ENCODE data around the gene SLC9A7.

Gene SLC9A7

DNA sequence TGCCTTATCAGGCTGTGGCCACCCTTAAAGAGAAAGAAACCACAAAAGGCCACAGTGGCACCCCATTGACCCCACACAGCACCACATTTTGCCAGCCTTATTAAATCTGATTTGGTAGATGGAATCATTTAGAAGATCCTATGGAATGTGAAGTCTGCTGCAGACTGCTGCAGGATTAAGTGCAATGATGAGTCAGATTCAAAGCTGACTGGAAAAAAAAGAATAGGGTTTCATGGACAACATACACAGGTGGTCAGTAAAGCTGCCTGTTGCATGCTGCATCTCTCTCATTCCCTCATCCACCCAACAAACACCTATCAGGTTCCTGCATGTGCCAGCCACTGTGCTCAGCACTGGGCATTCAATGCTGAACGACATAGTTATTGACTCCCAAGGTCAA is 128.8 kb downstream of the SLC9A7 start:
- no peak for DNase-seq
- Histone ChIP-seq H3K9me3 (ENCODE audit: control extremely low read depth in 1 of 5, control insufficient read depth in 4 of 5, insufficient read depth in 2 of 5, low read depth in 1 of 5, low read length in 4 of 5) (no peaks in the 10 kb centered on the region), H3K4me3 (ENCODE audit: control insufficient read depth in 1 of 7, extremely low read depth in 1 of 7, insufficient read depth in 4 of 7, low read depth in 2 of 7, low read length in 6 of 7) (no peak overlapping the region), H3K27ac (ENCODE audit: insufficient read depth in 1 of 2, low read depth in 1 of 2, low read length in 2 of 2, poor library complexity in 1 of 2, severe bottlenecking in 2 of 2) (no peak overlapping the region), H3K36me3 (ENCODE audit: control insufficient read depth in 4 of 4, insufficient read depth in 4 of 4, low read length in 3 of 4) (peaks cover 4 to 11% (median 8%) of the 10 kb centered on the region in 4 experiments), H3K27me3 (replicated peaks in 2 of 5; ENCODE audit: control insufficient read depth in 4 of 5, insufficient read depth in 5 of 5, low read length in 4 of 5) (peaks cover 0 to 4% (median 0%) of the 10 kb centered on the region in 5 experiments), H3K4me1 (ENCODE audit: control extremely low read depth in 1 of 4, control insufficient read depth in 4 of 4, insufficient read depth in 4 of 4, low read length in 3 of 4) (peaks cover 14 to 38% (median 32%) of the 10 kb centered on the region in 4 experiments)
- ChIA-PET POLR2A (no interaction called here), CTCF (interaction anchor here (1.2 kb wide), 1 partner anchor 13 kb away, joined by 4 read pairs; no protein-coding TSS in a partner anchor)
- WGBS (ENCODE audit: insufficient coverage): 75% methylated on average over 1 of the region's 1 CpG

DNA sequence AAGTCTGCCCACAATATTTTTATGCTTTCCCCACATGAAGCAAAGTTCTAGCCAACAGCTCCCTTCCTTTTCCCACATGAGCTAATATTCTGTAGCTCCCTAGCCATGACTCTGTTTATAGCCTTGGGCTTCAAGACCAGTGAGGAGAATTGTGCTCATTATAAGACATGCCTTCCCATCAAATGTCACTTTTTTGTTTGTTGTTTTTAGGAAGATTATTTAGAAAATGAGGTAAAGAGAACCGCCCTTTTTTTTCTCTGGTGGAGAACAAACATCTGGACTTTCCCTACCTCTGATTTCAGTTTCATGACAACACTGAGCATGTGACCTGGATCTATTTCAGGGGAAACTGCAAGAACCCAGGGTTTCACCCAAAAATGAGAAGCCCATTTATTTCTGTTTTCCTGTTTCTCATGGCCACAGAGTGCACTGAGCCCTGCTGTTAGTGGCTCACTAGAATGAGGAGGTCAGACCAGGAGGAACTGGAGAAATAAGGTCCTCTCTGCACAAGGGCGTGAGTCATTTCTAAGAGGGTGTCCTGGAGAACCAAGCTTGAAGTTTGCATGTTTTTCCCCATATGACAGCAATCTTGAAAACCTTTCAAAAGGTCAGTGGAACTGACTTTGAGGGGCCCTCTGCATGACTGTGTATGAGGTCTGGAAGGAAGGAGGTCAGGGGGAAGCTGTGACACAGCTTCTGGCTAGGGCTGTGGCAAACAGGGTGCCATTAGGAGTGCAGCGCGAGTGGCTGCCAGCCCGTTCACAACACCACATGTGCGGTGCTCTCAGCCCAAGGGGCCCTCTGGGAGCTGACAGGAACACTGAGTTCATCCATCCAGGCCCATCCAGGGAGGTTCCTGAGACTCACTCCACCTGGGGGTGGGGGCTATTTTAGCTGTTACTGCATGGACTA is 130.2 kb downstream of the SLC9A7 start:
- ChIA-PET CTCF (interaction anchor here (0.6 to 1.3 kb wide), 4 partner anchors 8 to 72 kb away, joined by 3 to 4 read pairs (median 4); no protein-coding TSS in a partner anchor), POLR2A (interaction anchor here (0.6 kb wide), 1 partner anchor 1028 kb away, joined by 3 read pairs; no protein-coding TSS in a partner anchor)
- peaks cover 4 to 11% (median 8%) of the 10 kb centered on the region in 4 experiments for H3K36me3 ChIP-seq (ENCODE audit: control insufficient read depth in 4 of 4, insufficient read depth in 4 of 4, low read length in 3 of 4)
- peaks cover 0 to 4% (median 0%) of the 10 kb centered on the region in 5 experiments for H3K27me3 ChIP-seq (replicated peaks in 2 of 5; ENCODE audit: control insufficient read depth in 4 of 5, insufficient read depth in 5 of 5, low read length in 4 of 5)
- H3K9me3 ChIP-seq (ENCODE audit: control extremely low read depth in 1 of 5, control insufficient read depth in 4 of 5, insufficient read depth in 2 of 5, low read depth in 1 of 5, low read length in 4 of 5): no peaks in the 10 kb centered on the region
- H3K4me3 ChIP-seq (ENCODE audit: control insufficient read depth in 1 of 7, extremely low read depth in 1 of 7, insufficient read depth in 4 of 7, low read depth in 2 of 7, low read length in 6 of 7): peak overlapping the region in 1 of 7 experiments; percentile 23
- peak; percentile 10 to 65 (median 55) for DNase-seq
- 51% methylated on average over 6 of the region's 6 CpGs for WGBS (ENCODE audit: insufficient coverage)
- peaks cover 14 to 38% (median 32%) of the 10 kb centered on the region in 4 experiments for H3K4me1 ChIP-seq (ENCODE audit: control extremely low read depth in 1 of 4, control insufficient read depth in 4 of 4, insufficient read depth in 4 of 4, low read length in 3 of 4)
- H3K27ac ChIP-seq (ENCODE audit: insufficient read depth in 1 of 2, low read depth in 1 of 2, low read length in 2 of 2, poor library complexity in 1 of 2, severe bottlenecking in 2 of 2): peak overlapping the region; percentile 19 to 56

DNA sequence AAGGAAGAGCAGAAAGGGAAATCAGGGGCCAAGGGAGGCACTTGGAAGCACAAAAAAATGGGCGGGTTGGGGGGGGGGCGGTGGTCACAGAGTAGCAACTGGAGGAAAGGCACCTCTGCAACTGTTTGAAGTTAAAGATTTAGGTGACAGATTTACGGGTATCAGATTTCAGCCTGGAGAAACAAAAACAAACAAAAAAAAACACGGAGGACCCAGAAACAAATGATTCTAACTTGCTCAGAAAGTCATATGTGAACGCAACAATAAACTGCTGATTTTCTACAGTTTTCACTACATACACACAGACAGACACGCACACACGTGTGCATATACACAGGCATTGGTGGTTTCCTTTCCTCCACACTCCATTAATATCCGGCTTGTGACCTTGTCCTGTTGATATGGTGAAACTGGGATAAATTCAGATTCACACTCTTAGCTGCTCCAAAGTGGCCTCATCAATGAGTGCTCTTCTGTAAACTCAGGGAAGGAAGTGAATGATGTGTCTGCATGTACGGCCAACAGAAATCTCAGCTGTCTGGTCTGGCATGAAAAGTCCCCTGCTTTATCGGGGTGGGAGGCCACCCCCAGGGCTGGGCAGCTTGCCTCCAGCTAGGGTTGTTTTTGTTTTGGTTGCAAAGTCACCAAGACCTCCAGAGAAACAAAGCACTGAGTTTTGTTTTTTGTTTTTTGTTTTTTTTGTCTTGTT is 131.1 kb downstream of the SLC9A7 start:
- Histone ChIP-seq H3K27me3 (replicated peaks in 2 of 5; ENCODE audit: control insufficient read depth in 4 of 5, insufficient read depth in 5 of 5, low read length in 4 of 5) (peaks cover 0 to 4% (median 0%) of the 10 kb centered on the region in 5 experiments), H3K4me1 (ENCODE audit: control extremely low read depth in 1 of 4, control insufficient read depth in 4 of 4, insufficient read depth in 4 of 4, low read length in 3 of 4) (peaks cover 14 to 38% (median 32%) of the 10 kb centered on the region in 4 experiments), H3K9me3 (ENCODE audit: control extremely low read depth in 1 of 5, control insufficient read depth in 4 of 5, insufficient read depth in 2 of 5, low read depth in 1 of 5, low read length in 4 of 5) (no peaks in the 10 kb centered on the region), H3K36me3 (ENCODE audit: control insufficient read depth in 4 of 4, insufficient read depth in 4 of 4, low read length in 3 of 4) (peaks cover 4 to 11% (median 8%) of the 10 kb centered on the region in 4 experiments), H3K4me3 (ENCODE audit: control insufficient read depth in 1 of 7, extremely low read depth in 1 of 7, insufficient read depth in 4 of 7, low read depth in 2 of 7, low read length in 6 of 7) (no peak overlapping the region), H3K27ac (ENCODE audit: insufficient read depth in 1 of 2, low read depth in 1 of 2, low read length in 2 of 2, poor library complexity in 1 of 2, severe bottlenecking in 2 of 2) (peak overlapping the region in 1 of 2 experiments; percentile 25)
- WGBS (ENCODE audit: insufficient coverage): 36% methylated on average over 5 of the region's 10 CpGs
- DNase-seq: no peak
- ChIA-PET POLR2A (no interaction called here), CTCF (interaction anchor here (0.9 to 1.3 kb wide), 2 partner anchors 10 to 71 kb away, joined by 3 to 4 read pairs; no protein-coding TSS in a partner anchor)

DNA sequence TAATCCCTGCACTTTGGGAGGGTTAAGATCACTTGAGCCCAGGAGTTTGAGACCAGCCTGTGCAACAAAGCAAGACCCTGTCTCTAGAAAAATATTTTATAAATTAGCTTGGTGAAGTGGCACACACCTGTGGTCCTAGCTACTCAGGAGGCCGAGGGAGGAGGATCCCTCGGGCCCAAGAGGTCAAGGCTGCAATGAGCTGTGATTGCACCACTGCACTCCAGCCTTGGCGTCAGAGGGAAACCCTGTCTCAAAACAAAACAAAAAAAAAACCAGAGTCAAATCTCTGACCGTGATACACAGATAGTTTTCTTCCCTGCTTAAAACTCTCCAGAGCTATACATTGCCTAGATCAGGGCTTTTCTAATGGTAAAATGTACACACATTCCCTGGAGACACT is 131.9 kb downstream of the SLC9A7 start:
- 83% methylated on average over 3 of the region's 4 CpGs for WGBS (ENCODE audit: insufficient coverage)
- ChIA-PET POLR2A (no interaction called here), CTCF (no interaction called here)

DNA sequence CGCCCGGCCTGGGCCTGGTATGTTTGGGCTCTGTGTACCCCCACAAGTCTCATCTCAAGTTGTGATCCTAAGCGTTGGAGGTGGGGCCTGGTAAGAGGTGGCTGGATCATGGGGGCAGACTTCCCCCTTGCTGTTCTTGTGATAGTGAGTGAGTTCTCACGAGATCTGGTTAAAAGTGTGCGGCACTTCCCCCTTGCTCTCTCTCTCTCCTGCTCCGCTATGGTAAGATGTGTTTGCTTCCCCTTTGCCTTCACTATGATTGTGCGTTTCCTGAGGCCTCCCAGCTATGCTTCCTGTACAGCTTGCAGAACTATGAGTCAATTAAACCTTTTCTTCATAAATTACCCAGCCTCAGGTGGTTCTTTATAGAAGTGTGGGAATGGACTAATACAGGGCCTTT is 132.4 kb downstream of the SLC9A7 start:
- H3K4me3 ChIP-seq (ENCODE audit: control insufficient read depth in 1 of 7, extremely low read depth in 1 of 7, insufficient read depth in 4 of 7, low read depth in 2 of 7, low read length in 6 of 7): no peak overlapping the region
- DNase-seq: peak; percentile 75 to 95 (median 94)
- ChIA-PET POLR2A (no interaction called here), CTCF (no interaction called here)
- peaks cover 4 to 11% (median 8%) of the 10 kb centered on the region in 4 experiments for H3K36me3 ChIP-seq (ENCODE audit: control insufficient read depth in 4 of 4, insufficient read depth in 4 of 4, low read length in 3 of 4)
- H3K9me3 ChIP-seq (ENCODE audit: control extremely low read depth in 1 of 5, control insufficient read depth in 4 of 5, insufficient read depth in 2 of 5, low read depth in 1 of 5, low read length in 4 of 5): no peaks in the 10 kb centered on the region
- peaks cover 14 to 38% (median 32%) of the 10 kb centered on the region in 4 experiments for H3K4me1 ChIP-seq (ENCODE audit: control extremely low read depth in 1 of 4, control insufficient read depth in 4 of 4, insufficient read depth in 4 of 4, low read length in 3 of 4)
- WGBS (ENCODE audit: insufficient coverage): 57% methylated on average over 6 of the region's 7 CpGs
- H3K27ac ChIP-seq (ENCODE audit: insufficient read depth in 1 of 2, low read depth in 1 of 2, low read length in 2 of 2, poor library complexity in 1 of 2, severe bottlenecking in 2 of 2): peak overlapping the region in 1 of 2 experiments; percentile 8
- H3K27me3 ChIP-seq (replicated peaks in 2 of 5; ENCODE audit: control insufficient read depth in 4 of 5, insufficient read depth in 5 of 5, low read length in 4 of 5): peaks cover 0 to 4% (median 0%) of the 10 kb centered on the region in 5 experiments

More for the DNA sequence above, 131.9 kb downstream of the SLC9A7 start:
- Histone ChIP-seq H3K36me3 (ENCODE audit: control insufficient read depth in 4 of 4, insufficient read depth in 4 of 4, low read length in 3 of 4) (peaks cover 4 to 11% (median 8%) of the 10 kb centered on the region in 4 experiments), H3K27ac (ENCODE audit: insufficient read depth in 1 of 2, low read depth in 1 of 2, low read length in 2 of 2, poor library complexity in 1 of 2, severe bottlenecking in 2 of 2) (peak overlapping the region; percentile 8 to 14), H3K4me3 (ENCODE audit: control insufficient read depth in 1 of 7, extremely low read depth in 1 of 7, insufficient read depth in 4 of 7, low read depth in 2 of 7, low read length in 6 of 7) (no peak overlapping the region), H3K27me3 (replicated peaks in 2 of 5; ENCODE audit: control insufficient read depth in 4 of 5, insufficient read depth in 5 of 5, low read length in 4 of 5) (peaks cover 0 to 4% (median 0%) of the 10 kb centered on the region in 5 experiments), H3K9me3 (ENCODE audit: control extremely low read depth in 1 of 5, control insufficient read depth in 4 of 5, insufficient read depth in 2 of 5, low read depth in 1 of 5, low read length in 4 of 5) (no peaks in the 10 kb centered on the region), H3K4me1 (ENCODE audit: control extremely low read depth in 1 of 4, control insufficient read depth in 4 of 4, insufficient read depth in 4 of 4, low read length in 3 of 4) (peaks cover 14 to 38% (median 32%) of the 10 kb centered on the region in 4 experiments)
- no peak for DNase-seq

DNA sequence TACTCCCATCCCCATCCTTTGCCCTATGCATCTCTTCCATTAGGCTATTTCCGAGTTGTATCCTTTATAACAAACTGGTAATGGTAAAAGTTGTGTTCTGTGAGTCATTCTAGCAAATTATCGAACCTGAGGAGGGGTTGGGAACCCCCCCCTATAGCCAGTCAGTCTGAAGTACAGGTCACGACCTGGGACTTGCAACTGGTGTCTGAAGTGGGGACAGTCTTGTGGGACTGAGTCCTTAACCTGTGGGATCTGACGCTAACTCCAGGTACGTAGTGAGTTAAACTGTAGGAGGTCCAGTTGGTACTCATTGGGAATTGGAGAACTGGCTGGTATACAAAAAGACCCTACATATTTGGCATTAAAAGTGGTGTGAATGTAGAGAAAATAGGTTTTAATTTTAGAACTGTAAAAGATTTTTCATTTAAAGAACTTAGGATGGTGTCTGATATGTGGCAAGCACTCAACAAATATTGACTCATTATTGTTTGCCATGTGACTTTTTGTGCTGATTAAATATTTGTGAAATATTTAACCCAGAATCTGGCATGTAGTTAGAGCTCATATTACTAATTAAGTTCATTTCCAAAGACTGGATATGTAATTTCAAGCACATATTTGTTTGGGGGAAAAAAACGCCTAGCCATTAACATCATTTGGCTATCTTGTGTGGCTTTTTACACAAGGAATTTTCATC is 134.7 kb downstream of the SLC9A7 start:
- peaks cover 11 to 25% (median 23%) of the 10 kb centered on the region in 4 experiments for H3K4me1 ChIP-seq (ENCODE audit: control extremely low read depth in 1 of 4, control insufficient read depth in 4 of 4, insufficient read depth in 4 of 4, low read length in 3 of 4)
- H3K9me3 ChIP-seq (ENCODE audit: control extremely low read depth in 1 of 5, control insufficient read depth in 4 of 5, insufficient read depth in 2 of 5, low read depth in 1 of 5, low read length in 4 of 5): peaks cover 0 to 5% (median 3%) of the 10 kb centered on the region in 5 experiments
- H3K27me3 ChIP-seq (replicated peaks in 2 of 5; ENCODE audit: control insufficient read depth in 4 of 5, insufficient read depth in 5 of 5, low read length in 4 of 5): no peaks in the 10 kb centered on the region
- no peak for DNase-seq
- 85% methylated on average over 3 of the region's 6 CpGs for WGBS (ENCODE audit: insufficient coverage)
- H3K36me3 ChIP-seq (ENCODE audit: control insufficient read depth in 4 of 4, insufficient read depth in 4 of 4, low read length in 3 of 4): peaks cover 4 to 19% (median 11%) of the 10 kb centered on the region in 4 experiments
- CTCF ChIA-PET: no interaction called here
- POLR2A ChIA-PET: no interaction called here
- no peak overlapping the region for H3K27ac ChIP-seq (ENCODE audit: insufficient read depth in 1 of 2, low read depth in 1 of 2, low read length in 2 of 2, poor library complexity in 1 of 2, severe bottlenecking in 2 of 2)
- no peak overlapping the region for H3K4me3 ChIP-seq (ENCODE audit: control insufficient read depth in 1 of 7, extremely low read depth in 1 of 7, insufficient read depth in 4 of 7, low read depth in 2 of 7, low read length in 6 of 7)
